Measurements from ENCODE around the gene GSTCD.

GRCh38 chr4:105683038-105683437 is 25.5 kb upstream of the GSTCD start:
- TF ChIP-seq ERF (CRISPR knock-in tag; IDR thresholded peaks at IDR 0.05) (no peak), MYNN (IDR thresholded peaks at IDR 0.05) (no peak), MYNN (CRISPR knock-in tag; IDR thresholded peaks at IDR 0.05) (no peak), HMGXB4 (CRISPR knock-in tag; IDR thresholded peaks at IDR 0.05) (no peak), EGR1 (conservative IDR thresholded peaks at IDR 0.05) (no peak), GATAD2A (IDR thresholded peaks at IDR 0.05) (no peak), HCFC1 (IDR thresholded peaks at IDR 0.05; ENCODE audit: low read depth, low read length) (no peak), KDM4B (IDR thresholded peaks at IDR 0.05; ENCODE audit: borderline replicate concordance in 2 of 2, low read depth in 1 of 2) (no peak), ZNF518B (CRISPR knock-in tag; IDR thresholded peaks at IDR 0.05) (no peak), MTA3 (IDR thresholded peaks at IDR 0.05; ENCODE audit: borderline replicate concordance) (no peak), ZNF217 (CRISPR knock-in tag; IDR thresholded peaks at IDR 0.05) (no peak)
- TF ChIP-seq, protein P1, sequence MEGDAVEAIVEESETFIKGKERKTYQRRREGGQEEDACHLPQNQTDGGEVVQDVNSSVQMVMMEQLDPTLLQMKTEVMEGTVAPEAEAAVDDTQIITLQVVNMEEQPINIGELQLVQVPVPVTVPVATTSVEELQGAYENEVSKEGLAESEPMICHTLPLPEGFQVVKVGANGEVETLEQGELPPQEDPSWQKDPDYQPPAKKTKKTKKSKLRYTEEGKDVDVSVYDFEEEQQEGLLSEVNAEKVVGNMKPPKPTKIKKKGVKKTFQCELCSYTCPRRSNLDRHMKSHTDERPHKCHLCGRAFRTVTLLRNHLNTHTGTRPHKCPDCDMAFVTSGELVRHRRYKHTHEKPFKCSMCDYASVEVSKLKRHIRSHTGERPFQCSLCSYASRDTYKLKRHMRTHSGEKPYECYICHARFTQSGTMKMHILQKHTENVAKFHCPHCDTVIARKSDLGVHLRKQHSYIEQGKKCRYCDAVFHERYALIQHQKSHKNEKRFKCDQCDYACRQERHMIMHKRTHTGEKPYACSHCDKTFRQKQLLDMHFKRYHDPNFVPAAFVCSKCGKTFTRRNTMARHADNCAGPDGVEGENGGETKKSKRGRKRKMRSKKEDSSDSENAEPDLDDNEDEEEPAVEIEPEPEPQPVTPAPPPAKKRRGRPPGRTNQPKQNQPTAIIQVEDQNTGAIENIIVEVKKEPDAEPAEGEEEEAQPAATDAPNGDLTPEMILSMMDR (IDR thresholded peaks at IDR 0.05 in 2 of 3, conservative IDR thresholded peaks at IDR 0.05 in 1 of 3; ENCODE audit: insufficient read depth in 2 of 3, low read depth in 1 of 3, low read length in 3 of 3), result no peak
- TF ChIP-seq, protein P2, sequence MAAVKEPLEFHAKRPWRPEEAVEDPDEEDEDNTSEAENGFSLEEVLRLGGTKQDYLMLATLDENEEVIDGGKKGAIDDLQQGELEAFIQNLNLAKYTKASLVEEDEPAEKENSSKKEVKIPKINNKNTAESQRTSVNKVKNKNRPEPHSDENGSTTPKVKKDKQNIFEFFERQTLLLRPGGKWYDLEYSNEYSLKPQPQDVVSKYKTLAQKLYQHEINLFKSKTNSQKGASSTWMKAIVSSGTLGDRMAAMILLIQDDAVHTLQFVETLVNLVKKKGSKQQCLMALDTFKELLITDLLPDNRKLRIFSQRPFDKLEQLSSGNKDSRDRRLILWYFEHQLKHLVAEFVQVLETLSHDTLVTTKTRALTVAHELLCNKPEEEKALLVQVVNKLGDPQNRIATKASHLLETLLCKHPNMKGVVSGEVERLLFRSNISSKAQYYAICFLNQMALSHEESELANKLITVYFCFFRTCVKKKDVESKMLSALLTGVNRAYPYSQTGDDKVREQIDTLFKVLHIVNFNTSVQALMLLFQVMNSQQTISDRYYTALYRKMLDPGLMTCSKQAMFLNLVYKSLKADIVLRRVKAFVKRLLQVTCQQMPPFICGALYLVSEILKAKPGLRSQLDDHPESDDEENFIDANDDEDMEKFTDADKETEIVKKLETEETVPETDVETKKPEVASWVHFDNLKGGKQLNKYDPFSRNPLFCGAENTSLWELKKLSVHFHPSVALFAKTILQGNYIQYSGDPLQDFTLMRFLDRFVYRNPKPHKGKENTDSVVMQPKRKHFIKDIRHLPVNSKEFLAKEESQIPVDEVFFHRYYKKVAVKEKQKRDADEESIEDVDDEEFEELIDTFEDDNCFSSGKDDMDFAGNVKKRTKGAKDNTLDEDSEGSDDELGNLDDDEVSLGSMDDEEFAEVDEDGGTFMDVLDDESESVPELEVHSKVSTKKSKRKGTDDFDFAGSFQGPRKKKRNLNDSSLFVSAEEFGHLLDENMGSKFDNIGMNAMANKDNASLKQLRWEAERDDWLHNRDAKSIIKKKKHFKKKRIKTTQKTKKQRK (IDR thresholded peaks at IDR 0.05; ENCODE audit: borderline replicate concordance, low read depth, low read length), result no peak
- TF ChIP-seq, protein P3, sequence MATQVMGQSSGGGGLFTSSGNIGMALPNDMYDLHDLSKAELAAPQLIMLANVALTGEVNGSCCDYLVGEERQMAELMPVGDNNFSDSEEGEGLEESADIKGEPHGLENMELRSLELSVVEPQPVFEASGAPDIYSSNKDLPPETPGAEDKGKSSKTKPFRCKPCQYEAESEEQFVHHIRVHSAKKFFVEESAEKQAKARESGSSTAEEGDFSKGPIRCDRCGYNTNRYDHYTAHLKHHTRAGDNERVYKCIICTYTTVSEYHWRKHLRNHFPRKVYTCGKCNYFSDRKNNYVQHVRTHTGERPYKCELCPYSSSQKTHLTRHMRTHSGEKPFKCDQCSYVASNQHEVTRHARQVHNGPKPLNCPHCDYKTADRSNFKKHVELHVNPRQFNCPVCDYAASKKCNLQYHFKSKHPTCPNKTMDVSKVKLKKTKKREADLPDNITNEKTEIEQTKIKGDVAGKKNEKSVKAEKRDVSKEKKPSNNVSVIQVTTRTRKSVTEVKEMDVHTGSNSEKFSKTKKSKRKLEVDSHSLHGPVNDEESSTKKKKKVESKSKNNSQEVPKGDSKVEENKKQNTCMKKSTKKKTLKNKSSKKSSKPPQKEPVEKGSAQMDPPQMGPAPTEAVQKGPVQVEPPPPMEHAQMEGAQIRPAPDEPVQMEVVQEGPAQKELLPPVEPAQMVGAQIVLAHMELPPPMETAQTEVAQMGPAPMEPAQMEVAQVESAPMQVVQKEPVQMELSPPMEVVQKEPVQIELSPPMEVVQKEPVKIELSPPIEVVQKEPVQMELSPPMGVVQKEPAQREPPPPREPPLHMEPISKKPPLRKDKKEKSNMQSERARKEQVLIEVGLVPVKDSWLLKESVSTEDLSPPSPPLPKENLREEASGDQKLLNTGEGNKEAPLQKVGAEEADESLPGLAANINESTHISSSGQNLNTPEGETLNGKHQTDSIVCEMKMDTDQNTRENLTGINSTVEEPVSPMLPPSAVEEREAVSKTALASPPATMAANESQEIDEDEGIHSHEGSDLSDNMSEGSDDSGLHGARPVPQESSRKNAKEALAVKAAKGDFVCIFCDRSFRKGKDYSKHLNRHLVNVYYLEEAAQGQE (IDR thresholded peaks at IDR 0.05; ENCODE audit: borderline replicate concordance), result no peak
- TF ChIP-seq, protein P3 (CRISPR knock-in tag; IDR thresholded peaks at IDR 0.05; ENCODE audit: low read depth), result no peak
- TF ChIP-seq, protein P4, sequence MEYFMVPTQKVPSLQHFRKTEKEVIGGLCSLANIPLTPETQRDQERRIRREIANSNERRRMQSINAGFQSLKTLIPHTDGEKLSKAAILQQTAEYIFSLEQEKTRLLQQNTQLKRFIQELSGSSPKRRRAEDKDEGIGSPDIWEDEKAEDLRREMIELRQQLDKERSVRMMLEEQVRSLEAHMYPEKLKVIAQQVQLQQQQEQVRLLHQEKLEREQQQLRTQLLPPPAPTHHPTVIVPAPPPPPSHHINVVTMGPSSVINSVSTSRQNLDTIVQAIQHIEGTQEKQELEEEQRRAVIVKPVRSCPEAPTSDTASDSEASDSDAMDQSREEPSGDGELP (CRISPR knock-in tag; IDR thresholded peaks at IDR 0.05; ENCODE audit: borderline replicate concordance), result no peak
